HT-29 (cell line): ENCODE results near the gene ITIH2. TPM values are rescaled to one million over a fixed set of nuclear protein-coding genes. Genes with fewer than 3 reads are reported as not detected.
"Not testable (repeated sequence)": the region's sequence is repeated elsewhere in the genome, so short reads cannot be mapped to it uniquely, and the experiment has no call there.

Source experiments
- DNase-seq: peaks from one replicate; pipeline ENCODE4 v3.0.0-alpha.2; 2015; ENCODE audit warnings: low spot score
- total RNA-seq: library from RNA; depleted of rRNA; stranded (reverse); fragments of >200 nt; shearing (Covaris generic); gene quantifications from 2 replicates; pipeline ENCODE4 v1.2.3, GENCODE V29; 2014

ITIH2 gene
- total RNA-seq, 1 experiment from 2014 or later, result not detected

GRCh38 chr10:7744307-7744706 is 41.2 kb downstream of the ITIH2 start:
- DNase-seq, result no peak

GRCh38 chr10:7748637-7749036 is 45.5 kb downstream of the ITIH2 start:
- DNase-seq, result not testable (repeated sequence)

GRCh38 chr10:7750222-7750621 is 47.1 kb downstream of the ITIH2 start:
- no peak for DNase-seq

- no peak for DNase-seq
Observed at GRCh38 chr10:7752251-7752650, 49.1 kb downstream of the ITIH2 start.

GRCh38 chr10:7755103-7755502 is 52.0 kb downstream of the ITIH2 start:
- DNase-seq, result no peak

- DNase-seq, result peak; percentile 45
Observed at GRCh38 chr10:7756360-7756992, 53.4 kb downstream of the ITIH2 start.

- DNase-seq, result no peak
Observed at GRCh38 chr10:7763929-7764328, 60.8 kb downstream of the ITIH2 start.

GRCh38 chr10:7766241-7766640 is 63.1 kb downstream of the ITIH2 start:
- DNase-seq, result no peak

- no peak for DNase-seq
Observed at GRCh38 chr10:7767209-7767608, 64.1 kb downstream of the ITIH2 start.

- no peak for DNase-seq
Observed at GRCh38 chr10:7768417-7768816, 65.3 kb downstream of the ITIH2 start.

- no peak for DNase-seq
Observed at GRCh38 chr10:7773845-7774801, 71.0 kb downstream of the ITIH2 start.

GRCh38 chr10:7776777-7777176 is 73.7 kb downstream of the ITIH2 start:
- no peak for DNase-seq

- not testable (repeated sequence) for DNase-seq
Observed at GRCh38 chr10:7782194-7782593, 79.1 kb downstream of the ITIH2 start.

- DNase-seq, result no peak
Observed at GRCh38 chr10:7786430-7786829, 83.3 kb downstream of the ITIH2 start.

GRCh38 chr10:7787150-7787856 is 84.2 kb downstream of the ITIH2 start:
- peak; percentile 19 for DNase-seq

- peak; percentile 99 for DNase-seq
Observed at GRCh38 chr10:7787857-7788638, 84.9 kb downstream of the ITIH2 start, which contains the start of the genes ATP5F1C and KIN. Gene ATP5F1C, plus strand, starts transcription at chr10:7788177. Its CDS starts 31 bp downstream, at chr10:7788208. Gene KIN, minus strand, starts transcription at chr10:7787993. Its CDS starts 60 bp downstream, at chr10:7787933.

- DNase-seq, result peak; percentile 49
Observed at GRCh38 chr10:7788639-7789286, 85.6 kb downstream of the ITIH2 start.

- DNase-seq, result peak; percentile 27
Observed at GRCh38 chr10:7789390-7789789, 86.3 kb downstream of the ITIH2 start.

GRCh38 chr10:7792541-7792940 is 89.4 kb downstream of the ITIH2 start:
- no peak for DNase-seq

- no peak for DNase-seq
Observed at GRCh38 chr10:7794251-7795026, 91.3 kb downstream of the ITIH2 start.
